Fibroblast of peridontal ligament (primary cell): ENCODE measurements around the gene CSNK1G2.

ENCODE experiments used
- DNase-seq: peaks from one replicate; pipeline ENCODE4 v3.0.0-alpha.2; 2010; ENCODE audit errors: extremely low read depth

The CSNK1G2 gene

GRCh38 chr19:2018752-2019151, 77.8 kb downstream of the CSNK1G2 start:
- no peak for DNase-seq

GRCh38 chr19:2021453-2022140, 80.6 kb downstream of the CSNK1G2 start:
- no peak for DNase-seq

GRCh38 chr19:2022289-2022688, 81.3 kb downstream of the CSNK1G2 start:
- DNase-seq: no peak

- no peak for DNase-seq
Measured at GRCh38 chr19:2026770-2027169, 85.8 kb downstream of the CSNK1G2 start.

- DNase-seq: peak; percentile 98
Measured at GRCh38 chr19:2027361-2027760, 86.4 kb downstream of the CSNK1G2 start.
